Omental fat pad (tissue), 4 donors: ENCODE results near the gene PLXND1. TPM values are rescaled to one million over a fixed set of nuclear protein-coding genes. Genes with fewer than 3 reads are reported as not detected.

Source experiments
- ATAC-seq: fragments of 150-250 bp; one replicate; pipeline ENCODE4 v1.9.1; 2016; ENCODE audit warnings: mild to moderate bottlenecking, moderate library complexity; ENCODE audit not compliant: low FRiP score
- DNase-seq: peaks from one replicate; pipeline ENCODE4 v3.0.0-alpha.2; 2019; ENCODE audit warnings: low spot score
- total RNA-seq, 4 donors: library from RNA; depleted of rRNA; stranded (reverse); fragments of >200 nt; gene quantifications; one replicate each; pipeline ENCODE4 v1.1.0, GENCODE V29; 2016
- TF ChIP-seq, protein P1 (sequence below), 3 donors: fragments of 450-650 bp; IDR thresholded peaks; one replicate each; pipeline ENCODE4 v1.5.1; 2016 to 2017; ENCODE audit warnings: antibody characterized with exemption in 3 of 3, mild to moderate bottlenecking in 3 of 3, moderate library complexity in 2 of 3

PLXND1 gene
- total RNA-seq, 4 donors from 2014 or later, result 82.7 to 364 (median 170) TPM

DNA sequence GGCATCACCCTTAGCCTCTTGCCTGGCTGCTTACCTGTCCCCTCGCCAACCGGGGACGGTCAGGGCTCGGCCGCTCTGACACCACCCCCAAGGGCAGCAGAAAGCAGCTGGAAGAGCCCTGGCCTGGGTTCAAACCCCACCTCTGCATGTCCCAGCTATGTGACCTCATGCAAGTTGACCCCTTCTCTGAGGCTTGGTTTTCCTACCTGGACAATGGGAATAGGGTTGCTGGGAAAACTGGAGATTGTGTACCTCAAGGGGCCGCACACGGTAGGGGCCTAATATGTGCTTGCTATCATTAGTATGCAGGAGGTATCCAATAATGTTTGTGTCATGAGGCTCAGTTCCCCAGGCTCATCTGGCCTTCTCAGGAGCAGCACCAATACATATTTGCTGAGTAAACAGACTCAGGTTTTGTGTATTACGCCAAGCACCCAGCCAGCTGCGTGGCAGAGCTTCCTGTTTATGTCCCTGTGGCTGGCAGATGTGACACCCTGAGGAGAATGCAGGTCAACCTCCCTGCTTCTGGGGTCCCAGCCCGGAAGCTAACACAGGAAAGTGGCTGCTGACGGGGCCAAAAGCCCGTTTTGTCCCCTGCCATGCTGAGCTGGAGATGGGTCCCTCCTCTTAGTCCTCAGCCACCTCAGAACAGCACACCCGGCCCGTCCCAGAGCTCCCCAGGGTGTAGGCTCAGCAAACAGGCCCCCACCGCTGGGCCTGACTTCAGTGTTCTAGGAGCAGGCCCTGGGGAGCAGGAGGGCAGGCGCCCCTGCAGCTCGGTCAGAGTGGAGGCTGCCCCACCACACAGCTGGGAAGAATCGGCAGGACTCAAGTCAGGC lies 29.7 kb downstream of the PLXND1 start:
- TF ChIP-seq, protein P1, sequence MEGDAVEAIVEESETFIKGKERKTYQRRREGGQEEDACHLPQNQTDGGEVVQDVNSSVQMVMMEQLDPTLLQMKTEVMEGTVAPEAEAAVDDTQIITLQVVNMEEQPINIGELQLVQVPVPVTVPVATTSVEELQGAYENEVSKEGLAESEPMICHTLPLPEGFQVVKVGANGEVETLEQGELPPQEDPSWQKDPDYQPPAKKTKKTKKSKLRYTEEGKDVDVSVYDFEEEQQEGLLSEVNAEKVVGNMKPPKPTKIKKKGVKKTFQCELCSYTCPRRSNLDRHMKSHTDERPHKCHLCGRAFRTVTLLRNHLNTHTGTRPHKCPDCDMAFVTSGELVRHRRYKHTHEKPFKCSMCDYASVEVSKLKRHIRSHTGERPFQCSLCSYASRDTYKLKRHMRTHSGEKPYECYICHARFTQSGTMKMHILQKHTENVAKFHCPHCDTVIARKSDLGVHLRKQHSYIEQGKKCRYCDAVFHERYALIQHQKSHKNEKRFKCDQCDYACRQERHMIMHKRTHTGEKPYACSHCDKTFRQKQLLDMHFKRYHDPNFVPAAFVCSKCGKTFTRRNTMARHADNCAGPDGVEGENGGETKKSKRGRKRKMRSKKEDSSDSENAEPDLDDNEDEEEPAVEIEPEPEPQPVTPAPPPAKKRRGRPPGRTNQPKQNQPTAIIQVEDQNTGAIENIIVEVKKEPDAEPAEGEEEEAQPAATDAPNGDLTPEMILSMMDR (IDR thresholded peaks at IDR 0.05), result no peak
- DNase-seq (no peak), ATAC-seq (no peak)

DNA sequence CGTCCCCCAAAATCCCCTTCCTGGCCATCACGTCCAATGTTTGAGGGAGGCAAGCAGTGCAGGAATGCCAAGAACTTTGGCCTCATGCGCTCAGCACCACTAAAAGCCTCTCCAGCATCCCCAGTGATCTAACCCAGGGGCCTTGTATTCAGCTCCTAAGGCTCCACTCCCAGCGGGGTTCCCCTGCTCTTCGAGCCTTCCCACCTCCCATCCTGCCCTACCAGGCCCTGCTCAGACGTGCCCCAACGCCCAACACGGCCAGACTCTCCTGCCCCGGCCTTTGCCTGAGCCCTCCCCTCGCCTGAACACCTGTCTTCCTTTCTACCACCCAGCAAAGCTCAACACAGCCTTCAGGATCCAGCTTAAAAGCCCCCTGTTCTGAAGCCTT lies 30.5 kb downstream of the PLXND1 start:
- TF ChIP-seq, protein P1 (IDR thresholded peaks at IDR 0.05), result no peak
- ATAC-seq (no peak), DNase-seq (no peak)

DNA sequence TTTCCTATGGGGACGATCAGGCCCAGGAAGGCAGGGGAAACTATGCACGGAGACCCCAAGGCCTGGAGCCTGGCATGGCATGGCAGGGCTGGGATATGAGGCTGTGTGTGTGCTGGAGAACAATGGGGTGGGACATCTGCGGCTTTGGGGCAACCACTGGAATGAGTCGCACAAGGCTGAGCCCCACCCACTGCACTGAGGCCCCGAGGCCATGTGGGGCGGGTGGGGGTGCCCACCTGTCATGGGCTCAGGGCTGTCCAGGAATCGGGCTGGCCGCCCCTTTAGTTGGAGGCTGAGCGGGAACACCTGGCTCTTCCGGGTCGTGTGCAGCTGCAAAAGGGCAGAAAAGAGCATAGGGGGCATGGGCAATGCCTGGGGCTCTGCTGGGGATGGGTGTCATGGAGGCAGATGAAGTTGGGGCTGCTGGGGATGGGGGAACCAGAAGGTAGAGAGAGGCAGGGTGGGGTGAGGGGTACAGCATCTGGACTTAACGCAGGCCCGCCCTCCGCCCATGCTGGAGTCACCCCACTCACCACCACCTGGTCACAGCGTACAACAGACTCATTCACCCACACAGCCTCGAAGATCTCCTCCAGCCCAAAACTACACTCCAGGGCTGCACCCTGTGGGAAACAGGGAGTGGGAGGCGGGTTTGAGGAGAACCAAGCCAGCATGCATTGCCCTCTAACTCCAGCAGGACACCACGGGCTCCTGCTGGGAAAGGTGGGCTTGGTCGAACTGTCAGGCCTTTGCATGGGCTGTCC lies 31.1 kb downstream of the PLXND1 start:
- no peak for DNase-seq
- TF ChIP-seq, protein P1 (IDR thresholded peaks at IDR 0.05), result no peak
- ATAC-seq, result no peak

DNA sequence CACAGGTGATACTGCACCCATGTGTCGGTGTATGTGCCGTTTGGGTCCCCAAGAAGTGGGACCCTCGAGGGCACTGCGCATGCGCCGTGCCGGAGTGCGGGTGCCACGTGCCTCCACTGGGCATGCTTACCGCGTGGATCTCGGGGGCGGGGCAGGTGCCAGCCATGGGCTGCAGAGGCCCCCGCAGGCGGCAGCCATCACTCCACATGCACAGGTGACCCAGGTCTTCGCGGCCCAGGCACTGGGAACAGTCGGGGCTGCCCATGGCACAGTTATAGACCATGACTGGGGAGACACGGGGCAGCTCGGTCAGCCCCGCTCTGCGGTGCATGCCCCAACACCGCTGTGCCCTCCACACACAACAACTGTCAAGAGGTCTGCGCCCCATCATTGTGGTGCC lies 32.3 kb downstream of the PLXND1 start:
- DNase-seq (no peak), ATAC-seq (no peak)
- TF ChIP-seq, protein P1 (IDR thresholded peaks at IDR 0.05), result no peak

DNA sequence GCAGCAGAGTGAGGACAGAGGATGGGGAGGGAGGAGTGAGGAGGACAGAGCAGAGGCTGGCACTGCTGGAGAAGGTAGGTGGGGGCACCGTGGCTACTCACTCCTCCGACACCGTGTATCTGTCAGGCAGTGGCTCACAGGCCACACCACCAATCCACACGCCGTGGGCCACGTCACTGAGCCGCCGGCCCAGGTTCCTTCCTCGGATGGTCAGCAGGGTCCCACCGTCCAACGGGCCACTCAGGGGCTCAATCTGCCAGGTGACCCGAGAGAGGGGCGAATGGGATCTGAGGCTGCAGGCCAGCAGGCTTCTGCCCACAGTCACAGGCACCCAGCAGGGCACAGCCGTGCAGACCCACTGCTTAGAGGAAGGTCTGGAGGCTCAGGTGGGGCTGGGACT lies 33.0 kb downstream of the PLXND1 start:
- DNase-seq (no peak), ATAC-seq (no peak)
- TF ChIP-seq, protein P1 (IDR thresholded peaks at IDR 0.05), result no peak

DNA sequence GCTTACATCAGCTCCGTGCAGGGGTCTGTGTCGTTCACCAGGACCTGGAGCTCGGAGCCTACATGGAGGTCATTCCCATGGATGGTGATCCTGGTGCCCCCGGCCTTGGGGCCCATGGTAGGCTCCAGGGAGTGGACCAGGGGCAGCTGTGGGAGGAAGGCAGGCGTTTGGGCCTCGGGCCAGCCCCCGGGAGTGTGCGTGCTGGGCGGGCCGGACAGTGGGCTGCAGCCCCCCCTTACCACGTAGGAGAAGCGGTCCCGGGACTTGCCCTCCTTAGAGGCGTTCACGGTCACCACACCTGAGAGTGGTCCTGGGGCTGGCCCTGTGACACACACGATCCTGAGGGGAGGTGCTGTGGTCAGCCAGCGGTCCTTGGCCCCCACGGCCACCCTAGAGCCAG lies 33.9 kb downstream of the PLXND1 start:
- TF ChIP-seq, protein P1 (IDR thresholded peaks at IDR 0.05), result no peak
- DNase-seq (no peak), ATAC-seq (no peak)
